Dedifferentiated amniotic fluid mesenchymal stem cell (primary cell): ENCODE data around the gene MUC5B.
"Not testable (repeated sequence)": the region's sequence is repeated elsewhere in the genome, so short reads cannot be mapped to it uniquely, and the experiment has no call there.

ENCODE experiments used
- DNase-seq: peaks from one replicate; pipeline ENCODE4 v3.0.0-alpha.2; 2016; ENCODE audit errors: extremely low spot score

Gene MUC5B

GRCh38 chr11:1222491-1223345, at the start of gene MUC5B:
TSS of gene MUC5B (plus strand) at chr11:1223066. CDS start at chr11:1223124, 58 bp downstream.
- DNase-seq = no peak

- not testable (repeated sequence) for DNase-seq
Measured at GRCh38 chr11:1173396-1173795, 49.5 kb upstream of the MUC5B start.

GRCh38 chr11:1174441-1175370, 48.2 kb upstream of the MUC5B start:
- DNase-seq = no peak

GRCh38 chr11:1175461-1176223, 47.2 kb upstream of the MUC5B start:
- no peak for DNase-seq

- DNase-seq = no peak
Measured at GRCh38 chr11:1176224-1177019, 46.4 kb upstream of the MUC5B start.

GRCh38 chr11:1177020-1177770, 45.7 kb upstream of the MUC5B start:
- DNase-seq = no peak

- no peak for DNase-seq
Measured at GRCh38 chr11:1177771-1178090, 45.1 kb upstream of the MUC5B start.

GRCh38 chr11:1178201-1178885, 44.5 kb upstream of the MUC5B start:
- no peak for DNase-seq

- no peak for DNase-seq
Measured at GRCh38 chr11:1178906-1179305, 44.0 kb upstream of the MUC5B start.

GRCh38 chr11:1179641-1180040, 43.2 kb upstream of the MUC5B start:
- DNase-seq = no peak

- no peak for DNase-seq
Measured at GRCh38 chr11:1180171-1180570, 42.7 kb upstream of the MUC5B start.

- DNase-seq = no peak
Measured at GRCh38 chr11:1180947-1181391, 41.9 kb upstream of the MUC5B start.

- DNase-seq = no peak
Measured at GRCh38 chr11:1181420-1181819, 41.4 kb upstream of the MUC5B start.

GRCh38 chr11:1181853-1182535, 40.9 kb upstream of the MUC5B start:
- no peak for DNase-seq

GRCh38 chr11:1184139-1184538, 38.7 kb upstream of the MUC5B start:
- DNase-seq = not testable (repeated sequence)

- not testable (repeated sequence) for DNase-seq
Measured at GRCh38 chr11:1188451-1189130, 34.3 kb upstream of the MUC5B start.

GRCh38 chr11:1189816-1190215, 33.0 kb upstream of the MUC5B start:
- not testable (repeated sequence) for DNase-seq

- DNase-seq = not testable (repeated sequence)
Measured at GRCh38 chr11:1191786-1192470, 30.9 kb upstream of the MUC5B start.
